Measurements from ENCODE around the gene C1orf87.

- TF ChIP-seq CTCF (IDR thresholded peaks at IDR 0.05) (no peak), POLR2A (IDR thresholded peaks at IDR 0.05) (no peak)
Measured at GRCh38 chr1:60102267-60103061, 28.9 kb upstream of the C1orf87 start.

All from adrenal gland (tissue), 5 donors.